Ovary (tissue), 3 donors: Measurements from ENCODE around the gene MYO1B.

Source experiments
- EP300 ChIP-seq: sonication (generic); formaldehyde crosslinking; IDR thresholded peaks from one replicate; pipeline ENCODE4 v1.6.1; 2017; ENCODE audit warnings: antibody characterized with exemption
- TF ChIP-seq, protein P1 (sequence below), 3 donors: fragments of 450-650 bp in 2 of 3; fragments of 200-600 bp in 1 of 3; IDR thresholded peaks; one replicate each; pipeline versions ENCODE4 v1.5.1 to v1.8.0; 2016 to 2022; ENCODE audit warnings: antibody characterized with exemption in 3 of 3, mild to moderate bottlenecking in 1 of 3
- donor health status: DM: no; HTN: no; CAD: no.

- TF ChIP-seq, protein P1, sequence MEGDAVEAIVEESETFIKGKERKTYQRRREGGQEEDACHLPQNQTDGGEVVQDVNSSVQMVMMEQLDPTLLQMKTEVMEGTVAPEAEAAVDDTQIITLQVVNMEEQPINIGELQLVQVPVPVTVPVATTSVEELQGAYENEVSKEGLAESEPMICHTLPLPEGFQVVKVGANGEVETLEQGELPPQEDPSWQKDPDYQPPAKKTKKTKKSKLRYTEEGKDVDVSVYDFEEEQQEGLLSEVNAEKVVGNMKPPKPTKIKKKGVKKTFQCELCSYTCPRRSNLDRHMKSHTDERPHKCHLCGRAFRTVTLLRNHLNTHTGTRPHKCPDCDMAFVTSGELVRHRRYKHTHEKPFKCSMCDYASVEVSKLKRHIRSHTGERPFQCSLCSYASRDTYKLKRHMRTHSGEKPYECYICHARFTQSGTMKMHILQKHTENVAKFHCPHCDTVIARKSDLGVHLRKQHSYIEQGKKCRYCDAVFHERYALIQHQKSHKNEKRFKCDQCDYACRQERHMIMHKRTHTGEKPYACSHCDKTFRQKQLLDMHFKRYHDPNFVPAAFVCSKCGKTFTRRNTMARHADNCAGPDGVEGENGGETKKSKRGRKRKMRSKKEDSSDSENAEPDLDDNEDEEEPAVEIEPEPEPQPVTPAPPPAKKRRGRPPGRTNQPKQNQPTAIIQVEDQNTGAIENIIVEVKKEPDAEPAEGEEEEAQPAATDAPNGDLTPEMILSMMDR (IDR thresholded peaks at IDR 0.05): no peak
- no peak for TF ChIP-seq EP300
These were observed 42.6 kb downstream of the MYO1B start for GRCh38 chr2:191287820-191288219.
